ENCODE measurements around the gene ADAM30.

- TF ChIP-seq, protein P1, sequence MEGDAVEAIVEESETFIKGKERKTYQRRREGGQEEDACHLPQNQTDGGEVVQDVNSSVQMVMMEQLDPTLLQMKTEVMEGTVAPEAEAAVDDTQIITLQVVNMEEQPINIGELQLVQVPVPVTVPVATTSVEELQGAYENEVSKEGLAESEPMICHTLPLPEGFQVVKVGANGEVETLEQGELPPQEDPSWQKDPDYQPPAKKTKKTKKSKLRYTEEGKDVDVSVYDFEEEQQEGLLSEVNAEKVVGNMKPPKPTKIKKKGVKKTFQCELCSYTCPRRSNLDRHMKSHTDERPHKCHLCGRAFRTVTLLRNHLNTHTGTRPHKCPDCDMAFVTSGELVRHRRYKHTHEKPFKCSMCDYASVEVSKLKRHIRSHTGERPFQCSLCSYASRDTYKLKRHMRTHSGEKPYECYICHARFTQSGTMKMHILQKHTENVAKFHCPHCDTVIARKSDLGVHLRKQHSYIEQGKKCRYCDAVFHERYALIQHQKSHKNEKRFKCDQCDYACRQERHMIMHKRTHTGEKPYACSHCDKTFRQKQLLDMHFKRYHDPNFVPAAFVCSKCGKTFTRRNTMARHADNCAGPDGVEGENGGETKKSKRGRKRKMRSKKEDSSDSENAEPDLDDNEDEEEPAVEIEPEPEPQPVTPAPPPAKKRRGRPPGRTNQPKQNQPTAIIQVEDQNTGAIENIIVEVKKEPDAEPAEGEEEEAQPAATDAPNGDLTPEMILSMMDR (IDR thresholded peaks at IDR 0.05 in 4 of 5, conservative IDR thresholded peaks at IDR 0.05 in 1 of 5), result no peak
- no peak for TF ChIP-seq POLR2A (IDR thresholded peaks at IDR 0.05)
Measured at GRCh38 chr1:119915517-119915916, 19.2 kb upstream of the ADAM30 start.
